HCT116 (cell line): Measurements from ENCODE around the gene FOS.

ENCODE experiments used
- CTCF ChIP-seq, 3 experiments: fragments of 200-600 bp in 1 of 3; sonication (generic) in 1 of 3; IDR thresholded peaks in 2 of 3; conservative IDR thresholded peaks in 1 of 3; 2 replicates each; pipeline ENCODE4 v1.5.1; 2012 to 2017; ENCODE audit warnings: low read depth in 2 of 3, low read length in 2 of 3, antibody characterized with exemption in 1 of 3, borderline replicate concordance in 1 of 3, control low read depth in 1 of 3, mild to moderate bottlenecking in 1 of 3, mixed read lengths in 1 of 3, mixed run types in 1 of 3, moderate library complexity in 1 of 3; ENCODE audit not compliant: insufficient read depth in 1 of 3
- EGR1 ChIP-seq: IDR thresholded peaks from 2 replicates; pipeline ENCODE4 v1.6.1; 2012; ENCODE audit warnings: low read depth
- MAX ChIP-seq: IDR thresholded peaks from 2 replicates; pipeline ENCODE4 v1.6.1; 2012
- REST ChIP-seq: IDR thresholded peaks from 2 replicates; pipeline ENCODE4 v1.6.1; 2012; ENCODE audit warnings: low read depth

GRCh38 chr14:75292101-75292563 lies 13.5 kb downstream of the FOS start:
- TF ChIP-seq EGR1, result no peak
- TF ChIP-seq CTCF (IDR thresholded peaks at IDR 0.05 in 2 of 3, conservative IDR thresholded peaks at IDR 0.05 in 1 of 3; ENCODE audit: borderline replicate concordance in 1 of 3, insufficient read depth in 1 of 3, low read depth in 2 of 3, low read length in 2 of 3), result no peak
- TF ChIP-seq REST, result no peak
- TF ChIP-seq MAX, result no peak
